CD8-positive, alpha-beta memory T cell (primary cell): ENCODE measurements around the gene REEP3. TPM values are rescaled to one million over a fixed set of nuclear protein-coding genes. Genes with fewer than 3 reads are reported as not detected.
A peak's percentile ranks its signal among the peaks of the same experiment; 100 is the strongest.

Experiments
- CTCF ChIA-PET: fragments of 350-600 bp; sonication (Branson Sonifier 250); formaldehyde crosslinking; loops from one replicate; lab custom pipeline; 2021; ENCODE audit warnings: antibody characterized with exemption; lab: Charles Lee
- POLR2A ChIA-PET: fragments of 350-600 bp; sonication (Branson Sonifier 250); formaldehyde crosslinking; loops from one replicate; lab custom pipeline; 2021; ENCODE audit warnings: antibody characterized with exemption; lab: Charles Lee
- DNase-seq, 5 donors: peaks; one replicate each; pipeline versions ENCODE4 v3.0.0 to v3.0.0-alpha.2; 2020 to 2022; ENCODE audit warnings: mixed read lengths in 1 of 5
- H3K27ac ChIP-seq: one replicate; pipeline ENCODE4 v1.7.0; 2013; ENCODE audit warnings: low read depth, mild to moderate bottlenecking, low read length, moderate library complexity
- H3K27me3 ChIP-seq: 2 replicates; pipeline ENCODE4 v1.7.0; 2013; ENCODE audit warnings: low read length, mild to moderate bottlenecking; ENCODE audit not compliant: insufficient read depth, poor library complexity, severe bottlenecking
- H3K36me3 ChIP-seq: 2 replicates; pipeline ENCODE4 v1.7.0; 2013; ENCODE audit warnings: mild to moderate bottlenecking, low read length, moderate library complexity; ENCODE audit not compliant: insufficient read depth
- H3K4me1 ChIP-seq: 2 replicates; pipeline ENCODE4 v1.7.0; 2013; ENCODE audit warnings: mild to moderate bottlenecking, low read length, moderate library complexity; ENCODE audit not compliant: insufficient read depth
- H3K4me3 ChIP-seq: 2 replicates; pipeline ENCODE4 v1.7.0; 2013; ENCODE audit warnings: mild to moderate bottlenecking, low read length
- H3K9me3 ChIP-seq: 2 replicates; pipeline ENCODE4 v1.7.0; 2013; ENCODE audit warnings: mild to moderate bottlenecking, low read length
- H3K27ac Mint-ChIP-seq, 8 donors: one replicate each; pipeline ENCODE4 v1.8.0; 2020 to 2021; ENCODE audit warnings: mixed read lengths in 8 of 8, mild to moderate bottlenecking in 6 of 8, inconsistent platforms in 3 of 8, moderate library complexity in 3 of 8
- H3K27me3 Mint-ChIP-seq, 2 donors: one replicate each; pipeline ENCODE4 v1.8.0; 2020 to 2021; ENCODE audit warnings: mixed read lengths in 2 of 2, mild to moderate bottlenecking in 1 of 2, moderate library complexity in 1 of 2
- H3K36me3 Mint-ChIP-seq, 3 donors: one replicate each; pipeline ENCODE4 v1.8.0; 2020 to 2021; ENCODE audit warnings: mixed read lengths in 3 of 3, inconsistent platforms in 1 of 3, mild to moderate bottlenecking in 1 of 3
- H3K4me1 Mint-ChIP-seq, 3 donors: one replicate each; pipeline ENCODE4 v1.8.0; 2020 to 2021; ENCODE audit warnings: mixed read lengths in 3 of 3, inconsistent platforms in 1 of 3, mild to moderate bottlenecking in 1 of 3
- H3K4me3 Mint-ChIP-seq, 7 donors: one replicate each; pipeline ENCODE4 v1.8.0; 2020 to 2021; ENCODE audit warnings: mixed read lengths in 7 of 7, mild to moderate bottlenecking in 6 of 7, moderate library complexity in 4 of 7, inconsistent platforms in 2 of 7
- H3K9me3 Mint-ChIP-seq, 5 donors: one replicate each; pipeline ENCODE4 v1.8.0; 2020 to 2022; ENCODE audit warnings: mixed read lengths in 5 of 5, mild to moderate bottlenecking in 3 of 5, moderate library complexity in 2 of 5, inconsistent platforms in 1 of 5
- polyA plus RNA-seq: library from polyadenylated mRNA; unstranded; fragments of 300-500 nt; fragmentation: Illumina TruSeq; gene quantifications from one replicate; pipeline ENCODE4 v1.2.3, GENCODE V29; 2021
- total RNA-seq, 2 experiments: library from RNA; stranded (reverse); gene quantifications; one replicate each; pipeline ENCODE4 v1.2.3, GENCODE V29; 2021

REEP3 gene
- total and polyA plus RNA-seq, 3 experiments from 2014 or later: 7.4 to 25.5 (median 23.7) TPM

GRCh38 chr10:63515002-63515763, 6.0 kb upstream of the REEP3 start:
- POLR2A ChIA-PET: no interaction called here
- peaks cover 2 to 10% (median 4%) of the 10 kb centered on the region in 3 donors for H3K36me3 Mint-ChIP-seq
- H3K4me1 Mint-ChIP-seq: peaks cover 66 to 84% (median 82%) of the 10 kb centered on the region in 3 donors

GRCh38 chr10:63516207-63516606, 5.0 kb upstream of the REEP3 start:
- Mint-ChIP-seq H3K27ac (no peak overlapping the region), H3K36me3 (peaks cover 2 to 10% (median 7%) of the 10 kb centered on the region in 3 donors), H3K4me3 (no peak overlapping the region), H3K4me1 (peaks cover 71 to 81% (median 80%) of the 10 kb centered on the region in 3 donors), H3K27me3 (no peaks in the 10 kb centered on the region), H3K9me3 (peaks cover 0 to 2% (median 0%) of the 10 kb centered on the region in 5 donors)
- peaks cover 40% of the 10 kb centered on the region for H3K4me1 ChIP-seq
- H3K9me3 ChIP-seq: no peaks in the 10 kb centered on the region
- CTCF ChIA-PET: interaction anchor here (1.1 kb wide), 1 partner anchor 113 kb away, joined by 4 read pairs; no protein-coding TSS in a partner anchor
- no peaks in the 10 kb centered on the region for H3K27me3 ChIP-seq
- POLR2A ChIA-PET: no interaction called here
- no peak overlapping the region for H3K27ac ChIP-seq
- no peak overlapping the region for H3K4me3 ChIP-seq
- DNase-seq: no peak
- no peaks in the 10 kb centered on the region for H3K36me3 ChIP-seq

More at GRCh38 chr10:63515002-63515763, 6.0 kb upstream of the REEP3 start:
- no peaks in the 10 kb centered on the region for H3K27me3 ChIP-seq
- Mint-ChIP-seq H3K9me3 (peaks cover 0 to 2% (median 0%) of the 10 kb centered on the region in 5 donors), H3K27me3 (no peaks in the 10 kb centered on the region), H3K27ac (peak overlapping the region in 4 of 8 donors; percentile 43 to 83 (median 50)), H3K4me3 (peak overlapping the region in 4 of 7 donors; percentile 3 to 69 (median 34))
- no peaks in the 10 kb centered on the region for H3K36me3 ChIP-seq
- CTCF ChIA-PET: interaction anchor here (1.0 to 1.7 kb wide), 2 partner anchors 10 to 299 kb away, joined by 3 to 4 read pairs; no protein-coding TSS in a partner anchor
- no peaks in the 10 kb centered on the region for H3K9me3 ChIP-seq
- H3K27ac ChIP-seq: no peak overlapping the region
- peaks cover 34% of the 10 kb centered on the region for H3K4me1 ChIP-seq
- no peak overlapping the region for H3K4me3 ChIP-seq
- DNase-seq: no peak

DNA sequence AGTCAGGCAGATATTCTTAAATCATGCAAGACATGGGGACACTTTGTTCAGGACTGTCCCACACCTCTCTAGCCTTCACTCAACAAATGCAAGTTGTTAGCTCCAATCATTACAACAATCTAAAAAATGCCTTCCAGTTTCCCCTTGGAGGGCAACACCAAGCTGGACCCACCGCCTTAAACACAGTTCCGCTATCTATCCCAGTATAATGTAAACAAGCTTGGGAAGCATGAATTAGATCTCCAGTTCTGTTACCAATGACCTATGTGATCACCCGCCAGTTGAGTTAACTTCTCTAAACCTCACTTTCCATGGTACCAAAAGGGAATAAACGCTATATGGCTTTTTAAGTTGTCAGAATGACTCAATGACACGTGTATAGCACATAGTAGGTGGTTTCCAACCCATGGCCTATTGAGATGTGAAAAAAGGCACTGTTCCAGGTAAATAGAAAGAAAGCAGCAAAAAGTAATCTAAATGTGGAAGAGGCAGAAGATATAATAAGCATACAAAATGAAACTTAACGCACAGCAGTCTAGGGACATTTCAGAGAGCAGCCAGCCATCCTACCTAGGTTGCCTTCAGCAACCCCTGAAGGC, 2.4 kb upstream of the REEP3 start:
- Histone ChIP-seq H3K4me3 (no peak overlapping the region), H3K4me1 (peaks cover 51% of the 10 kb centered on the region), H3K27me3 (no peaks in the 10 kb centered on the region), H3K27ac (no peak overlapping the region), H3K9me3 (no peaks in the 10 kb centered on the region), H3K36me3 (no peaks in the 10 kb centered on the region)
- Mint-ChIP-seq H3K27me3 (no peaks in the 10 kb centered on the region), H3K4me1 (peaks cover 75 to 87% (median 81%) of the 10 kb centered on the region in 3 donors), H3K9me3 (peaks cover 0 to 2% (median 0%) of the 10 kb centered on the region in 5 donors), H3K4me3 (peak overlapping the region in 4 of 7 donors; percentile 6 to 95 (median 88)), H3K36me3 (peaks cover 2 to 11% (median 4%) of the 10 kb centered on the region in 3 donors), H3K27ac (peak overlapping the region in 4 of 8 donors; percentile 2 to 94 (median 6))
- no peak for DNase-seq
- POLR2A ChIA-PET: no interaction called here
- CTCF ChIA-PET: no interaction called here

- CTCF ChIA-PET: interaction anchor here (0.5 to 1.5 kb wide), 7 partner anchors 8 to 1619 kb away, joined by 3 to 5 read pairs (median 4); no protein-coding TSS in a partner anchor
- DNase-seq: peak; percentile 31 to 67 (median 61)
- Histone ChIP-seq H3K4me3 (peak overlapping the region; percentile 94), H3K36me3 (no peaks in the 10 kb centered on the region), H3K9me3 (no peaks in the 10 kb centered on the region), H3K27ac (peak overlapping the region; percentile 87), H3K4me1 (peaks cover 37% of the 10 kb centered on the region), H3K27me3 (no peaks in the 10 kb centered on the region)
- Mint-ChIP-seq H3K27ac (peak overlapping the region; percentile 74 to 95 (median 86)), H3K4me3 (peak overlapping the region; percentile 80 to 94 (median 86)), H3K27me3 (no peaks in the 10 kb centered on the region), H3K36me3 (peaks cover 0 to 11% (median 0%) of the 10 kb centered on the region in 3 donors), H3K9me3 (no peaks in the 10 kb centered on the region), H3K4me1 (peaks cover 60 to 76% (median 68%) of the 10 kb centered on the region in 3 donors)
- POLR2A ChIA-PET: interaction anchor here (0.6 to 3.5 kb wide), 8 partner anchors 18 to 389 kb away, joined by 3 to 14 read pairs (median 4); partner anchors contain the start of genes JMJD1C and NRBF2
Observed at GRCh38 chr10:63521416-63522276, 445 bp downstream of the REEP3 start.

- Histone ChIP-seq H3K4me1 (peaks cover 33% of the 10 kb centered on the region), H3K4me3 (peak overlapping the region; percentile 94), H3K27me3 (no peaks in the 10 kb centered on the region), H3K36me3 (no peaks in the 10 kb centered on the region), H3K27ac (peak overlapping the region; percentile 87), H3K9me3 (no peaks in the 10 kb centered on the region)
- no peaks in the 10 kb centered on the region for H3K9me3 Mint-ChIP-seq
- H3K27ac Mint-ChIP-seq: peak overlapping the region; percentile 74 to 95 (median 86)
- peak overlapping the region; percentile 80 to 94 (median 86) for H3K4me3 Mint-ChIP-seq
- CTCF ChIA-PET: interaction anchor here (0.7 to 1.5 kb wide), 7 partner anchors 9 to 297 kb away, joined by 3 to 5 read pairs (median 4); no protein-coding TSS in a partner anchor
- peak in 2 of 5 donors; percentile 41 to 44 for DNase-seq
- peaks cover 0 to 11% (median 0%) of the 10 kb centered on the region in 3 donors for H3K36me3 Mint-ChIP-seq
- H3K4me1 Mint-ChIP-seq: peaks cover 58 to 75% (median 61%) of the 10 kb centered on the region in 3 donors
- H3K27me3 Mint-ChIP-seq: no peaks in the 10 kb centered on the region
- POLR2A ChIA-PET: interaction anchor here (0.6 to 3.5 kb wide), 6 partner anchors 17 to 1138 kb away, joined by 3 to 14 read pairs (median 4); partner anchors contain the start of gene NRBF2
Observed at GRCh38 chr10:63522277-63522687, 1.1 kb downstream of the REEP3 start.

DNA sequence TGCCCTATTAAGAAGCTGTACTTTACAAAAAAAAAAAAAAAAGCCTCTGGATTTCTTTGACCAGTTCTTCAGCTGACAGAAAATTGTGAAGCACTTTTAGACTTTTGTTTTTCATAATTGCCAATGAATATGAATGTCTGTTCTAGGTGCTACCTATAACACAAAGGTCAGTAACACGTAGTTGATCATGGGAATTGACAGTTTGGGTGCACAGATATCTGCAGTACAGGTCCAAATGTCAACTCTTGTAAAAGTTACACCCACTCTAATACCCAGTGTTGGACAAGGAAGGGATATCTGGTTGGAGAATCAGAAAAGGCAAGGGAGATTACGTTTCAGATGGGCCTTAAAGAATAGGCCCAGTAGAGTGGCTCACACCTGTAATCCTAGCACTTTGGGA, 1.8 kb downstream of the REEP3 start:
- H3K27me3 Mint-ChIP-seq: no peaks in the 10 kb centered on the region
- peaks cover 57 to 72% (median 60%) of the 10 kb centered on the region in 3 donors for H3K4me1 Mint-ChIP-seq
- no peaks in the 10 kb centered on the region for H3K27me3 ChIP-seq
- peak overlapping the region in 7 of 8 donors; percentile 74 to 94 (median 85) for H3K27ac Mint-ChIP-seq
- H3K4me3 ChIP-seq: no peak overlapping the region
- peaks cover 31% of the 10 kb centered on the region for H3K4me1 ChIP-seq
- no peaks in the 10 kb centered on the region for H3K9me3 ChIP-seq
- POLR2A ChIA-PET: interaction anchor here (0.6 to 3.5 kb wide), 6 partner anchors 16 to 1139 kb away, joined by 3 to 14 read pairs (median 4); partner anchors contain the start of gene NRBF2
- DNase-seq: no peak
- H3K4me3 Mint-ChIP-seq: peak overlapping the region in 5 of 7 donors; percentile 81 to 89 (median 86)
- CTCF ChIA-PET: interaction anchor here (0.6 to 1.5 kb wide), 5 partner anchors 10 to 297 kb away, joined by 3 to 5 read pairs (median 3); no protein-coding TSS in a partner anchor
- H3K9me3 Mint-ChIP-seq: no peaks in the 10 kb centered on the region
- H3K27ac ChIP-seq: peak overlapping the region; percentile 87
- no peaks in the 10 kb centered on the region for H3K36me3 ChIP-seq
- H3K36me3 Mint-ChIP-seq: peaks cover 0 to 11% (median 4%) of the 10 kb centered on the region in 3 donors

- Mint-ChIP-seq H3K27me3 (no peaks in the 10 kb centered on the region), H3K9me3 (no peaks in the 10 kb centered on the region), H3K4me1 (peaks cover 45 to 65% (median 53%) of the 10 kb centered on the region in 3 donors), H3K36me3 (peaks cover 0 to 19% (median 13%) of the 10 kb centered on the region in 3 donors), H3K27ac (no peak overlapping the region), H3K4me3 (no peak overlapping the region)
- H3K4me3 ChIP-seq: no peak overlapping the region
- H3K4me1 ChIP-seq: peaks cover 24% of the 10 kb centered on the region
- ChIA-PET CTCF (no interaction called here), POLR2A (interaction anchor here (0.9 kb wide), 1 partner anchor 26 kb away, joined by 3 read pairs; no protein-coding TSS in a partner anchor)
- no peaks in the 10 kb centered on the region for H3K9me3 ChIP-seq
- no peak for DNase-seq
- H3K27ac ChIP-seq: no peak overlapping the region
- no peaks in the 10 kb centered on the region for H3K27me3 ChIP-seq
- no peaks in the 10 kb centered on the region for H3K36me3 ChIP-seq
Observed at GRCh38 chr10:63525021-63525420, 3.8 kb downstream of the REEP3 start.
